Stomach (tissue), 9 donors: ENCODE data around the gene HSD11B1L. TPM values are rescaled to one million over a fixed set of nuclear protein-coding genes. Genes with fewer than 3 reads are reported as not detected.

Experiments used
- DNase-seq, 2 donors: peaks; one replicate each; pipeline versions ENCODE4 v3.0.0 to v3.0.0-alpha.2; 2013 to 2019
- H3K27ac ChIP-seq, 5 donors: fragments of 200-600 bp in 4 of 5; sonication (generic) in 4 of 5; one replicate each; pipeline ENCODE4 v1.5.1; 2013 to 2019; ENCODE audit warnings: mild to moderate bottlenecking in 1 of 5, moderate library complexity in 1 of 5
- H3K27me3 ChIP-seq, 3 donors: fragments of 200-600 bp; sonication (generic); one replicate each; pipeline ENCODE4 v1.5.1; 2017 to 2019; ENCODE audit warnings: mixed run types in 1 of 3
- H3K36me3 ChIP-seq, 4 donors: fragments of 200-600 bp; sonication (generic); 1 replicate in 3 of 4; 2 replicates in 1 of 4; pipeline ENCODE4 v1.5.1; 2016 to 2019
- H3K4me1 ChIP-seq, 4 donors: fragments of 200-600 bp; sonication (generic); one replicate each; pipeline ENCODE4 v1.5.1; 2016 to 2019
- H3K4me3 ChIP-seq, 4 donors: fragments of 200-600 bp; sonication (generic) in 3 of 4; one replicate each; pipeline ENCODE4 v1.5.1; 2016 to 2019; ENCODE audit warnings: mild to moderate bottlenecking in 1 of 4
- H3K9me3 ChIP-seq, 4 donors: fragments of 200-600 bp; sonication (generic); one replicate each; pipeline ENCODE4 v1.5.1; 2016 to 2019
- CTCF ChIP-seq, 7 experiments: fragments of 450-650 bp in 4 of 7; fragments of 200-600 bp in 3 of 7; sonication (generic) in 3 of 7; IDR thresholded peaks; one replicate each; pipeline ENCODE4 v1.5.1; 2016 to 2019; ENCODE audit warnings: antibody characterized with exemption in 7 of 7, control low read depth in 2 of 7, mild to moderate bottlenecking in 1 of 7
- EP300 ChIP-seq: sonication (generic); formaldehyde crosslinking; IDR thresholded peaks from one replicate; pipeline ENCODE4 v1.6.1; 2017; ENCODE audit warnings: antibody characterized with exemption
- POLR2A ChIP-seq, 4 donors: fragments of 450-650 bp; IDR thresholded peaks; one replicate each; pipeline ENCODE4 v1.6.1; 2016; ENCODE audit warnings: antibody characterized with exemption in 4 of 4, control low read depth in 2 of 4, mild to moderate bottlenecking in 1 of 4, moderate library complexity in 1 of 4
- POLR2AphosphoS5 ChIP-seq, 3 donors: sonication (generic); formaldehyde crosslinking; IDR thresholded peaks; one replicate each; pipeline ENCODE4 v1.6.1; 2016; ENCODE audit warnings: antibody characterized with exemption in 3 of 3
- WGBS, 5 donors: extraction: QIAGEN DNeasy Blood & Tissue Kit in 3 of 5; methylation state at CpG; one replicate each; pipeline versions ENCODE4 v1.1.5 to v1.1.7; 2013 to 2018; 5-methylcytosine and 5-hydroxymethylcytosine counted together
- intact Hi-C: fragments of 100-400 bp; cut with DNase I; formaldehyde crosslinking; loops from one replicate; pipeline ENCODE4 v1.15.1; 2023; ENCODE audit warnings: low total_unique reads
- polyA plus RNA-seq, 3 donors: library from polyadenylated mRNA; stranded (reverse); fragments of 200-250 nt; gene quantifications; one replicate each; pipeline ENCODE4 v1.2.3, GENCODE V29; 2013
- total RNA-seq, 5 donors: library from RNA; depleted of rRNA; stranded (reverse); fragments of >200 nt; gene quantifications; one replicate each; pipeline versions ENCODE4 v1.1.0 to v1.2.3, GENCODE V29; 2014 to 2016
- donor health status: healthy with polysubstance abuse.
- donor health status: Bipolar disorder and iron deficiency.
- donor health status: healthy.

HSD11B1L gene
- total and polyA plus RNA-seq, 8 donors: 0.89 to 26.8 (median 5.4) TPM

- Histone ChIP-seq H3K9me3 (no peaks in the 10 kb centered on the region), H3K27ac (peak overlapping the region in 1 of 5 donors; percentile 93), H3K4me1 (peaks cover 21 to 48% (median 39%) of the 10 kb centered on the region in 4 donors), H3K36me3 (peaks cover 55 to 71% (median 70%) of the 10 kb centered on the region in 4 donors), H3K27me3 (no peaks in the 10 kb centered on the region), H3K4me3 (peak overlapping the region in 1 of 4 donors; percentile 11)
- DNase-seq: no peak
- intact Hi-C loops: no loop called here
- TF ChIP-seq POLR2AphosphoS5 (IDR thresholded peaks at IDR 0.05) (peak in 1 of 3 donors; percentile 3), CTCF (IDR thresholded peaks at IDR 0.05) (no peak)
- WGBS, 5 donors: 75 to 83% (median 80%) methylated on average over 29 to 39 of the region's 39 CpGs
Measured at GRCh38 chr19:5693195-5694166, 12.7 kb downstream of the HSD11B1L start.

GRCh38 chr19:5694167-5694955 lies 13.5 kb downstream of the HSD11B1L start:
- Histone ChIP-seq H3K27me3 (no peaks in the 10 kb centered on the region), H3K27ac (no peak overlapping the region), H3K4me1 (peaks cover 21 to 46% (median 38%) of the 10 kb centered on the region in 4 donors), H3K4me3 (no peak overlapping the region), H3K36me3 (peaks cover 64 to 80% (median 79%) of the 10 kb centered on the region in 4 donors), H3K9me3 (no peaks in the 10 kb centered on the region)
- 87 to 91% (median 89%) methylated on average over 35 to 45 of the region's 45 CpGs for WGBS, 5 donors
- DNase-seq: no peak
- TF ChIP-seq POLR2AphosphoS5 (IDR thresholded peaks at IDR 0.05) (no peak), EP300 (no peak), POLR2A (IDR thresholded peaks at IDR 0.05) (no peak), CTCF (IDR thresholded peaks at IDR 0.05) (no peak)
- intact Hi-C loops: no loop called here

GRCh38 chr19:5694956-5695648 lies 14.3 kb downstream of the HSD11B1L start:
- intact Hi-C loops: no loop called here
- DNase-seq: no peak
- TF ChIP-seq POLR2AphosphoS5 (IDR thresholded peaks at IDR 0.05): no peak
- TF ChIP-seq POLR2A (IDR thresholded peaks at IDR 0.05): no peak
- TF ChIP-seq CTCF (IDR thresholded peaks at IDR 0.05): no peak
- TF ChIP-seq EP300: no peak
- peaks cover 17 to 41% (median 35%) of the 10 kb centered on the region in 4 donors for H3K4me1 ChIP-seq
- H3K27ac ChIP-seq: no peak overlapping the region
- H3K9me3 ChIP-seq: no peaks in the 10 kb centered on the region
- no peaks in the 10 kb centered on the region for H3K27me3 ChIP-seq
- 78 to 91% (median 88%) methylated on average over 5 to 8 of the region's 8 CpGs for WGBS, 5 donors
- no peak overlapping the region for H3K4me3 ChIP-seq
- H3K36me3 ChIP-seq: peaks cover 68 to 87% (median 86%) of the 10 kb centered on the region in 4 donors
